GM19239 (cell line): ENCODE measurements around the gene DUSP8.

Source experiments
- DNase-seq: peaks from one replicate; pipeline ENCODE4 v3.0.0; 2011; ENCODE audit warnings: low spot score; ENCODE audit not compliant: insufficient read length
- FAIRE-seq: peaks from 2 replicates; lab custom pipeline; 2011; peaks lifted over from hg19 to GRCh38; lab: Jason Lieb, UNC

Gene DUSP8

DNA sequence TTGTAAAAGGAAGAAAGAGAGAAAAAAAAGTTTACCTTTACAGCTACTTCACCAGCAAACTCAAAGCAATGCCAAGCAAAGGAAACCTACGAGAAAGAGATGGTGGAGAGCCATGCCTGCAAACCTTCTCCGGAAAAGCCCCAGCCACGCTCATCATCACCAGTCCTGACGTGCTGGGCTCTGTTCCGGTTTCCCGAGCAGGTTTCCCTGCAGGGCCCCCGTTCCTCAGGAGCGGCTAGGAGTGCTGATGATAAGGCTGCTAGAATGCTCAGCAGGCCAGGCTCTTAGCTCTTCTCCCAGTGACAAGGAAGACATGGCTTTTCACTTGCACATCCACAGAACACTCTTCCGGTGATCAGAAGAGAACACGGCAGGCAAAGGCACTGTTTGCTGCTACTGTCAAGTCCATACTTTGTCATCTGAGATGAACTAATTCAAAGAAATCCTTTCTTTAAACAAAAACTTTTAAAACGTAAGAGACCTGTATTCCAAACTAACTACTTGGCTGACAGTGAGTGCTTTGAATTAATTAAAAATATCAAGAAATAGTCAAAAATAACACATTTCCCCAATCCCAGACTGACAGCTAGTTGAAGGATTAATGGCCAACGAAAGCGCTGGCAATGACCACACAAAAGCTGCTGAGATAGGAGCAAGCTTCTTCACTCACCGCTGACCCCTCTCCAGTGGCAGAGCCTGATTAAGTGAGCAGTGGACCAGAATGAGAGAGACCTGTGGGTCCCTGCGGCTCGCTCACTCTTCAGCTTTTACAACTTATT is 35.8 kb downstream of the DUSP8 start:
- no peak for FAIRE-seq

DNA sequence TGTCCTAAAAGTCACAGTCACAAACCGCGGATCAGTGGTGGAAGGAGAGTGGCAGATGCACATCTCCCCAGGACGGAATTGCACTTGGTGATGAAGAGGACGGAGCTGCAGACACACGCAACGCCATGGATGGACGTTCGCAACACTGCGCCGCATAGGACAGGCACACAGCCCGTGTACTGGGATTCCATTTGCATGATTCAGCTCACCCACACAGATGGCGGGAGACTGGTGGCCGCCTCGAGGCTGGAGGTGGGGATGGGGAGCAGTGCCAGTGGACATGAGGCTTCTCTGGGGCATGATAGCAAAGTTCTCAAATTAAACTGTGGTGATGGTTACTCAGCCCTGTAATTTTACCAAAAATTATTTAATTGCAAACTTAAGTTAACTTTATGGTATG is 37.4 kb downstream of the DUSP8 start:
- FAIRE-seq (no peak), DNase-seq (no peak)

More for the DNA sequence above, 35.8 kb downstream of the DUSP8 start:
- no peak for DNase-seq

DNA sequence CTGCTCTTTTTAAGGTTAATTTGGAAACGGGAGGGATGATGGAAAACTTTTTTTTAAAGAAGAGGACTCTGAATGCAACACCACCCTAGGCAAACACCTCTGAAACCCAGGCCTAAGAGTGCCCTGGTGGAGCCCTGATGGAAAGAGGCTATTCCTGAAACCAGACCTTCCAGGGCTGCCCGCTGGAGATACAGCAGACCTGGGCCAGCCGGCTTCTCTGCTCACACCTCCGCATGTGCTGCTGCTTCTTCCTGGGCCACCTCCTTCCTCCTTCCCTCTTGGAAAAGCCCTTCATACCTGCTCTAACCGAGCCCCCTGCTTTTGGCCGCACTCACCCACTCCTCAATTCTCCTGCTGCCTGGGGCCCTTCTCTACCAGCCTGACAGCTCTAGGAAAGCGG is 37.9 kb downstream of the DUSP8 start:
- no peak for DNase-seq
- FAIRE-seq, result no peak

DNA sequence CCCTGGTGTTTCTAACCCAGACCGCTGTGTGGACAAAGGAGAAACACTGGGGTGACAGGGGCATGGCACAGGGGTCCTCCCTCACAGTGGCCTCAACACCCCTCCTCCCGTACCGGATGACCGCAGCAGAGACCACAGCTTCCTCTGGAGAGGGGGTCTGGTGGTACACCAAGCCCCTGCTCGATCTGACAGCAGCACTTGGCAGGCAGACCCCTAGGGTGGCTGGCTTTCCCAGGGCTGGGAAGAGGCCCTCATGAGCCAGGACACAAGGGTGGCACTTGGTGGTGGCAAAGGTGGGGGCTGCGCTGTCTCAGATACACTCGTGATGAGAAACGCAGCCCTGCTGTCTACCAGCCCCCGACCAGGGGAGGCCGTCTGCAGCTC is 38.7 kb downstream of the DUSP8 start:
- no peak for FAIRE-seq

DNA sequence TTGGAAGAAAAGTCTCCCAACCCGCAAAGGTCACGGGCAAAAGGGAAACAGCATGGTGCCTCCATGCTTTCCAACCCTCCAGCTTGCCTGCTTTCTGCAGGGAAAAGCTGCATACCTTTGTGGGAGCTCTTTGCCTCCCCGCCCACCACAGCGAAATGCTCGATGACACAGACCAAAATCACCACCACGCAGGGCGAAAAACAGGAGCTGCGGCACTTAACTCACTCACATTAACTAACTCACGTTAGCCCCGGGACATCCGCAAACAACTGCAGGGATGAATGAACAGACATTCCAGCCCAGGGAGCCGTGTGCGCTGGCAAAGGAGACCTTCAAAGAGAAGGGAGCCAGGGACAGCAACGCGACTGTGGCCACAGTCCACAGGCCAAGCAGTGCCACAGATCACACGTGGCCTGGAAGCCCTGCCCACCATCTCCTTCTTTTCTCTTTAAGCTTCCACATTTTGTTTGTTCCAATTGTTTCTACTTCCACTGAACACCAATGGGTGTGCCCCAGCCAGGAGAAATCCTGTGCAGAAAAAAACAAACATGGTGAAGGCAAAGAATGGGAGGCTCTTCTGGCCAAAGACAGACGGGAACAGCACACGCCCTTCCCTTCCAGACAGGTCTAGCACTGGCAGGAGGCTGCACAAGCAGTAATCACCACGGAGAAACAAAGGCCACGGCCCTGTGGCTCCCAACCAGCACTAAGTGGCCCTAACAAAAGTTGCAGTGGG is 39.3 kb downstream of the DUSP8 start:
- no peak for DNase-seq
- FAIRE-seq, result no peak

More for the DNA sequence above, 38.7 kb downstream of the DUSP8 start:
- DNase-seq, result no peak

DNA sequence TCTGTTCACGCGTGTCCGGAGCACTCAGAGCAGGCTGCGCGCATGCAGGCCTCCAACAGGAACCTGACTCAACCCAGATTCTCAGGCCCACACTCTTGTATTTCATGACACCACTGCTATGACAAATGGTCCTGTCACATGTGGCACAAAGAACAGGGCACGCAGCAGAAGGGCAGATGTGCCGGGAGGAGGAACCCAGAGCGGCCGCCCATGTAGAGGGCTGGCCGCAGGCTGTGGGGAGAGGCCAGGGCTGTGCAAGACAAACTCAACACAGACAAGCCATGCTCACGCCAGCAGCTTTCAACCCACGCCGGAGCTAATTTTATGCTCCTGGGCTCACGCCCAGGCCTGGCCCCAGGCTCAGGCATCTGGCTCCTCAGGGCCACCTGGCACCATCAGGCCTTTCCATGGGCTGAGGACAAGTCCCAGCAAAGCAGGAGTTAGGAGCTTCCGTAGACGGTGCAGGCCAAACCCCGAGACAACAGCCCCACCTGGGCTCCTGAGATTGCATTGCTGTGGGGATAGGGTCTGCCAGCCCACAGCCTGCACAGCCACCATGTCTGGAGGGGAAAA is 40.0 kb downstream of the DUSP8 start:
- FAIRE-seq (no peak), DNase-seq (no peak)

DNA sequence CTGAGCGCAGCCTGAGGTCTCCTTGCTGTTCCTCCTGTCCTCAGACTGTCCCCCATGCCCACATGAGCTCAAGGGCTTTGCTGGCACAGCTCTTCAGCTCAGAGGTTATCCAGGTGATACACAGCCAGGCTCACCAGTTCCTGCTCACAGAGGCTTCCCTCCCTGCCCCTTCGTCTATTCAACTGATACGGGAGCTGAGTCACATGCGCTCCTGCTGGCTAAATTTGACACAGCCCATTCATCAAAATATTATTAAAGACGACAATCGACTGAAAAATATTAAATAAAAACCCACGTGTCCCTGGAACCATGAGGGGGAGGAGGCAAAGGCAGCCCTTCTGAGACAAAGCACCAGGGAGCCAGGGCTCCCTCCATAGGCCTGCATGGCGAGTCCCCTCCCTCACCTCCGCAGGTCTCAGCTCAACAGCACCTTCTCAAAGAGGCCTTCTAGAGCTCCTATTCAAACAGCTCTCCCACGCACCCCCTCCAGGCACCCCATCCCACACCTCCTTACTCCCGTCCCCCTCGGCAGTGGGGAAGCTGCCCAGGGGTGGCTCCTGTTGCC is 40.5 kb downstream of the DUSP8 start:
- DNase-seq, result no peak
- no peak for FAIRE-seq

DNA sequence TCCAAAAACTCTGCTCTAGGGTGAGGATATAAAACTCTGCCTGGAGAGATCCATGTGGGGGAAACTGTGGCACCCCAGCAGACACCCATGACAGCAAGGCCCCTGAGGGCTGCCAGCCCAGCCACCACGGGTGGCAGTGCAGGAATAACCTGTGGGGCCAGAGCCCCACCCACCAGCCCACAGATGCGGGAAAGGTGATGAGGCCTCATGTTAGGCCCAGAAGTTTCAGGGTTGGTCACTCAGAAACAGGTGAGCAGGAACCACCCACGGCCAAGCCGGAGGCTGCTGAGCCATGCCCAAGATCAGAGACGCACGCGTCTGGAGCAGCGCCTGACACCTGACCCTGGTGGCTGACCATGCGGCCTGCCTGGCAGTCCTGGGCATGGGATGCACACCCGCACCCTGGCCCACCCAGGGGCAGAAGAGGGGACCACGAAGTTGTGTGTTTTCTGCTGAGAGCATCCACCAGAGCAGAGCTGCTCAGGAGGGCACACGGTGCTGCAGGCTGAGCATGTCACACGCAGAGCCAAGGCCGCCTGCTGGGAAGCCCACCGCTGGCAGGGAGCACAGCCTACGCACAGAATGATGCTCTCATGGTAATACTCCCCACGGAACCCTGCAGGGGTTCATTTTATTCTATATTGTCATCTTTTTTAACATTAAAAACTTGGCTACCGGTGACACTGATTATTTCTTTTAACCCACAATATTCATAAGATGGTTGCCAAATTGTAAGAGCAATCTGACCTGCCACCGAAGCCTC is 41.2 kb downstream of the DUSP8 start:
- DNase-seq (no peak), FAIRE-seq (no peak)

DNA sequence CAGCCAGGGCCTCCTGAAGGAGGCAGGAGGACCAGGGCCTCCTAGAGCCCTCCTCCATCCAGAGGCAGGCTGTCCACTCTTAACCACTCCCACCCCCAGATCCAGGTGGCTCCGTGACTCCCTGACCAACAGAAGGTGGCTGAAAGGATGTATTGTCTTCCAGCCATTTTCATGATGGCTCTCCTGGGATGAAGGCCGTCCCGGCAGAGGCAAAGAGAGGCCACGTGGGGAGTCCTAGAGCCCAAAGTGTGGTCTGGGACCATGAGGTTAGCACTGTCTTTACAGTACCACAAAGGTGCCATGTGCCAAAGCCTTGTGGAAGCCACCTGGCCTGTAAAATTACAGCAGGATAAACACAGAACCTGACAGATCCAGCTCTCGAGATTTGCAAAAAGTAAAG is 42.3 kb downstream of the DUSP8 start:
- FAIRE-seq, result no peak
- no peak for DNase-seq

DNA sequence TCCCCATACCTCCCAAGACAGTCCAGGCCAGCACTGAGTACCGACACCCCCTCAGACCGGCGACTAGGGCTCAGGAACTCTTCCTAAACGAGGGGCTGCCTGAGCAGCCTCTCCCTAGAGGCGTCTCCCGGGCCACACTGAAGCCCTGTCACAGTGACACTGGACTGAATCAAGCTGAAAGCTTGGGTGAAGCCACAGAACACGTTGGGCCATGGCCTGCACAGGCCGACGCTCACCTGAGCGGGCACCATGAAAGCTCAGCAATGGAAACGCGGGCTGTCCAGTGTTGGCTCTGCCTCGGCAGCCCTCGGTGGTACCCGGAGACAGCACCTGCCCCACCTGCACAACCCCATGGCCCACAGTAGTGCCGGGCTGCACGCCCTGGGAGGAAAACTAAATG is 42.8 kb downstream of the DUSP8 start:
- FAIRE-seq, result no peak

DNA sequence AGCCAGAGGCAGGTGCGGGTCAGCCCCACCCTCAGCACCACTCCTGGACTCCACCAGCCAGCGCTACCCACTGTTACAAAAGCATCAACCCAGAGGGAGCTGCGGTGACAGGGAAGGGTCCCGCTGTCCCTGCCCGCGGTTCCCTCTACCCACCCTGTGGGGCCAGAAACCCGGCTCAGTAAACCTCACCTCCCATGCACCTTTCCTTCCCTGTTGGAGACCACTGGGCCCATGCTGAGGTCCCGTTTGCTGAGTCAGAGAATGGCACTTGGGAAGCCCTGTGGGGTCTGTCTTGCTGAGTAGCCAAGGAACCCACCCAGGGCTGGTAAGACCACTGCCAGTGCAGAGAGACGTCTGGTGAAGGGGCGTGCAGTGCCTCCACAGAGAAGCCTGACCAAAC is 43.4 kb downstream of the DUSP8 start:
- FAIRE-seq (no peak), DNase-seq (no peak)

More for the DNA sequence above, 42.8 kb downstream of the DUSP8 start:
- no peak for DNase-seq

DNA sequence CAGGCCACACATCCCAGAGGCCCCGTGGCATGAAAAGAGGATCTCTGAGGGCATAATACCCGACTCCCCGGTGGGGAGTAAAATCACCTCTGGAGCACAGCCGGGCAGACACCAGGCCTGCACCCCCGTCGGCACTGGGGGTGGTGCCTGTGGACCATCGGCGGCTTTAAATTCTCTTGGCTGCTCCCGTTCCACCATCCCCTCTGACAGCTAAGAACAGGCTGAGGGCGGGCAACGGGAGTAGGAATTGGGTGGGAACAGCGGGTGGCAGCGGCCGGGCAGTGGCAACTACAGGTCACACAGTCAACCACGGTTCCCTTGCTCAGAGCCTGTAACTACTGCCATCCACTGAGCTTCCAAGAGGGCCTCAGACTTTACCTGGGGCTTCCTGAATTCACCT is 45.3 kb downstream of the DUSP8 start:
- no peak for DNase-seq
- no peak for FAIRE-seq

DNA sequence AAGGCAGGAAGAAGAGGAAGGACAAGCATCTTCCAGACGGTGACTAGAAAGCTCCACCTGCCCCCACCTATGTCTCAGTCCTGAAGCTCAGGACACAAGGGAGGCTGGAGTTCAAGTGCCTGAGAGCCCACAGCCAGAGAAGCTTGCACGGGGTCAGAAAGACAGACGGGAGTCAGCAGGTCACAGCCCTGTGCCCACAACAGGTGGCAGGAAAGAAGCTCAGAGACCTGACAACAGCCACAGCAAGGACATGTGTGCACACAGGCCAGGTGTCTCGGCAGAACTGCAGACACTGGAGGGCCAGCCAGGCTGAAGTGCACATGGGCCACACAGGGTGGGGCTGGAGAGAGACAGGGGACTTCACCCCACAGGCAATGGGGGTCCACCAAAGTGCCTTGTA is 48.3 kb downstream of the DUSP8 start:
- DNase-seq, result peak; percentile 51
- FAIRE-seq, result no peak

DNA sequence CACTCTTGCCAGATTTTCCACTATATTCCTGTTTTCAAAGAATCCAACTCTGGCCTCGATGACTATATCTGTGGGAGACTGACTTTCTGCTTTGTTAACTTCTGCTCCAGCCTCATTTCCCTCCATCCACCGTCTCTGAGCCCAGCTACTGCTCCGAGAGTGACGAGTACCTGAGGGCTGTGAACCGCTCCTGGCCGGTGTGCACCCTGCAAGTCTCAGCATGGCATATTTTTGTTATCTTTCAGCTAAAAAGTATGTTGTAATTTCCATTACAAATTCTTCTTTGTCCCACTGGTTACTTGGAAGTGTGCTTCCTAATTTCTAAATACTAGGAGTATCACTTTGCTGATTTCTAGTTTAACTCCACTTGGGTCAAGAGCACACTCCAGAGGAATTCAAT is 49.0 kb downstream of the DUSP8 start:
- peak; percentile 72 for FAIRE-seq
- no peak for DNase-seq

DNA sequence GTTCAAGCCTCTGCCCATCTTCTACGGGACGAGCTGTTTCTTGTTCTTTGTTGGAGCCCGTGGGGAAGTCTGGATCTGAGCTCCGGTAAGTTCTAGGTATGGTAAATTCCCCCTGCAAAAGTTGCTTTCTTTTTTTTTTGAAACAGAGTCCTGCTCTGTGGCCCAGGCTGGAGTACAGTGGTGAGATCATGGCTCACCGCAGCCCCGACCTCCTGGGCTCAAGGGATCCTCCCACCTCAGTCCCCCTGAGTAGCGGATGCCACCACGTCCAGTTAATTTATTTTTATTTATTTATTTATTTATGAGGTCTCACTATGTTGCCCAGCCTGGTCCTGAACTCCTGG is 50.0 kb downstream of the DUSP8 start:
- no peak for FAIRE-seq
- DNase-seq, result no peak

DNA sequence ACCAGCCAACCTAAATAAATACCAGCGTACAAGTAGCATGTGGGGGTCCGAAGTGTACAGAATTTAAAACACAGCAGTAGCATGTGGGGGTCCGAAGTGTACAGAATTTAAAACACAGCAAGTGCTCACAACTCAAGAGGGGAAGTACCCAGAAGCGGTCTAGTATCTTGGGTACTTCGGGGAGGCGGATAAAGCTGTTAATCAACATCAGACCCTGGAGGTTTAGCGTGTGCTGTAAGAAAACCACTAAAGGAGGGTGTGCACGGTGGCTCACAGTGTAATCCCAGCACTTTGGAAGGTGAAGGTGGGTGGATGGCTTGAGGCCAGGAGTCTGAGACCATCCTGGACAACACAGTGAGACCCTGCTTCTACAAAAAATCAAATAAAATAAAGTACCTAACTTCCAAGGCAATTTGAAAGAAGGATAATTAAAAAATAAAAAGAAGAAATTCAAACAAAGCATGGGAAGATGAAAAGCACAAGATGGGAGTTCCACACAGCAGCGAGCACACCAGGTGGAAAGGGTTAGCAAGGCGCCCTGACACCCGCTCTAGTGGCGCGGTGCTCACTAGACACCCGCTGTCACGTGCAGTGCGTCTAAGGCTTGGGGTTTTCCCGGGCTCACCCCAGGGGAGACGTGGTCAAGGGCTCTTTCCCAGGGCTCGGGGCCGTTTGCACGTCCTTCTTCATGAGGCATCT is 50.5 kb downstream of the DUSP8 start:
- peak; percentile 78 for DNase-seq
- peak; percentile 97 for FAIRE-seq

DNA sequence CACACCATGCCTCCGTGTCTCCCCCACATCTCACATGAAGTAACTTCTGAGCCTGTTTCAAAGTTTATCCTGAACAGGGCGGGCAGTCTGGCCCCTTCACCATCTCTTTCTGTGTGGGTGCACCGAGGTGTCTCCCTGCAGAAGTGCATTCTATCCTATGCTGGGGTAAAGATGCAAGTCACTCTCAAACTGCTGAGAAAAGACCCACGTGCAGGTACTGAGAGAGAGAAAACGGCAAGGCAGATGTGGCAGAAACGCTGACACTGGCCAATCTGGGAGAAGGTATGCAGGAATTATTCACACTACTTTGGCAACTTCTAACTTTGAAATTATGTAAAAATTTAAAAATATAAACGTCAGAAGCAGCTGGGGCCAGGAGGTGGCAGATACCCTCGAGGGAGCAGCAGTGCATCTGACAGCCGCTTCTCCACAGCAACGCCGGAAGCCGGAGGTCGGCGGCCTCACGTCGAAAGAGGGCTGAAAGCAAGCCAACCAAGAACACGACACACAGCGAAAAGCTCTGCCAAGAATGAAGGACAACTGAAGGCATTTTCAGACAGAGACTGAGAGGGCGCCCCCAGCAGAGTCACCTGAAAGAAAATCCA is 51.3 kb downstream of the DUSP8 start:
- FAIRE-seq, result no peak
- no peak for DNase-seq

DNA sequence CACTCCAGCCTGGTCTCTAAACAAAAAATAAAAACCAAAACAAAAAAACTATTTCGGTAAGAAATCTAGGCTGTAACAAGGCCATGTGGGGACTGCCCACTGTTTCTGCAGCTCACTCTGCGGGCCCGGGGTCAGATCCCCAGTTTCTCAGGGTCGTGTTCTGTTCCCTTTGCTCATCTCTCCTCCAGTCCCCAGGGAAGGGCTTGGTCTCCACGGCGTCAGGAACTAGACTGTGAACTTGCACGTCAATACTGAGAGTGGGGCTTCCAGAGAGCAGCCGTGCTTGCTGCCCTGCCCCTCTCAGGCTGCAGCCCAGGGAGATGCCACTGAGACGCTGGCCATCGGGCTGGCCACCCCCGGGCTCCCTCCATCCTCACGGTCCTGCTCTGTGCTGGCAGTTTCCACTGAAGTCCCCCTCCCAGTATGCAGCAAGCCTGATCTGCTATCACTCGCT is 51.8 kb downstream of the DUSP8 start:
- no peak for FAIRE-seq

More for the DNA sequence above, 51.8 kb downstream of the DUSP8 start:
- no peak for DNase-seq
